Subcutaneous adipose tissue (tissue), 4 donors: ENCODE measurements around the gene PRSS38. TPM values are rescaled to one million over a fixed set of nuclear protein-coding genes. Genes with fewer than 3 reads are reported as not detected.

Experiments
- total RNA-seq, 4 donors: library from RNA; depleted of rRNA; stranded (reverse); fragments of >200 nt; gene quantifications; one replicate each; pipeline ENCODE4 v1.1.0, GENCODE V29; 2016
- TF ChIP-seq, protein P1 (sequence below): fragments of 450-650 bp; IDR thresholded peaks from one replicate; pipeline ENCODE4 v1.5.1; 2016; ENCODE audit warnings: low read depth, mild to moderate bottlenecking, control low read depth, antibody characterized with exemption, moderate library complexity

The PRSS38 gene
- total RNA-seq, 4 donors from 2014 or later = not detected

DNA sequence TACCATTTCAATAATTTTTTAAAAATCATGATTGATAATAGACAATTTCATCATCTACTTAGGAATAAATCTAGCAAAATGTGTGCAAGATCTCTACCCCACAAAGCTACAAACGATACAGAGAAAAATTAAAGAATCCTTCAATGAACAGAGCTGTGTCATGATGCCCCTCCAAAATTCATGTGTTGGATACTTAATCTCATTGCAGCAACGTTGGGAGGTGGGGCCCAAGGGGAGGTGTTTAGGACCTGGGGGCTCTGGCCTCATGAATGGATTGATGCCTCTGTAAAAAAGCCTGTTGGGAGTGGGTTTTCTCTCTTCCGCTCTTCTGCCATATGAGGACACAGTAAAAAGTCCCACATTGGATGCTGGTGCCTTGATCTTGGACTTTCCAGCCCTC, 54.9 kb downstream of the PRSS38 start:
- TF ChIP-seq, protein P1, sequence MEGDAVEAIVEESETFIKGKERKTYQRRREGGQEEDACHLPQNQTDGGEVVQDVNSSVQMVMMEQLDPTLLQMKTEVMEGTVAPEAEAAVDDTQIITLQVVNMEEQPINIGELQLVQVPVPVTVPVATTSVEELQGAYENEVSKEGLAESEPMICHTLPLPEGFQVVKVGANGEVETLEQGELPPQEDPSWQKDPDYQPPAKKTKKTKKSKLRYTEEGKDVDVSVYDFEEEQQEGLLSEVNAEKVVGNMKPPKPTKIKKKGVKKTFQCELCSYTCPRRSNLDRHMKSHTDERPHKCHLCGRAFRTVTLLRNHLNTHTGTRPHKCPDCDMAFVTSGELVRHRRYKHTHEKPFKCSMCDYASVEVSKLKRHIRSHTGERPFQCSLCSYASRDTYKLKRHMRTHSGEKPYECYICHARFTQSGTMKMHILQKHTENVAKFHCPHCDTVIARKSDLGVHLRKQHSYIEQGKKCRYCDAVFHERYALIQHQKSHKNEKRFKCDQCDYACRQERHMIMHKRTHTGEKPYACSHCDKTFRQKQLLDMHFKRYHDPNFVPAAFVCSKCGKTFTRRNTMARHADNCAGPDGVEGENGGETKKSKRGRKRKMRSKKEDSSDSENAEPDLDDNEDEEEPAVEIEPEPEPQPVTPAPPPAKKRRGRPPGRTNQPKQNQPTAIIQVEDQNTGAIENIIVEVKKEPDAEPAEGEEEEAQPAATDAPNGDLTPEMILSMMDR = no peak

DNA sequence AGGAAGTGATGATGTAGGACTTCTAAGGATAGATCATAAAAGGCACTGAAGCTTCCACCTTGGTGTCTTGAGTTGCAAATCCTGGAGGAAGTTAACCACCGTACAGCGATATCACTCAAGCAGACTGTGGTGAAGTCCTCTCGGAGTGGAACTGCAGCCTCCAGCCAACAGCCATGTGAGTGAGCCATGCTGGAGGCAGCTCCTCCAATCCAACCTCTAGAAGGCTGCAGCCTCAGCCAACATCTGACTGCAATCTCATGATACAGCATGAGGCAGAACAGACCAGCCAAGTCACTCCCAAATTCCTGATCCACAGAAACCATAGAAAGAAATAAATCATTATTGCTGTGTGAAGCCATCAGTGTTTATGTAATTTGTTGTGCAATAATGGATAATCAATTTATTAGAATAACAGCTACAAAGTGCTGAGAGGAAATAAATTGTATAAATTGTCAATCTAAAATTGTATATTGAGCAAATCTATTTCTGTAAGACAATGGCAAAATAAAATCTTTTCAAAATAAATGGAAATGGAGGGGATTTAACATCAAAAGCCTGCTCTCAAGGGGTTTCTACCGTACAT, 65.0 kb downstream of the PRSS38 start:
- TF ChIP-seq, protein P1 = no peak

- TF ChIP-seq, protein P1 = no peak
Measured at GRCh38 chr1:227883073-227883520, 67.6 kb downstream of the PRSS38 start.

DNA sequence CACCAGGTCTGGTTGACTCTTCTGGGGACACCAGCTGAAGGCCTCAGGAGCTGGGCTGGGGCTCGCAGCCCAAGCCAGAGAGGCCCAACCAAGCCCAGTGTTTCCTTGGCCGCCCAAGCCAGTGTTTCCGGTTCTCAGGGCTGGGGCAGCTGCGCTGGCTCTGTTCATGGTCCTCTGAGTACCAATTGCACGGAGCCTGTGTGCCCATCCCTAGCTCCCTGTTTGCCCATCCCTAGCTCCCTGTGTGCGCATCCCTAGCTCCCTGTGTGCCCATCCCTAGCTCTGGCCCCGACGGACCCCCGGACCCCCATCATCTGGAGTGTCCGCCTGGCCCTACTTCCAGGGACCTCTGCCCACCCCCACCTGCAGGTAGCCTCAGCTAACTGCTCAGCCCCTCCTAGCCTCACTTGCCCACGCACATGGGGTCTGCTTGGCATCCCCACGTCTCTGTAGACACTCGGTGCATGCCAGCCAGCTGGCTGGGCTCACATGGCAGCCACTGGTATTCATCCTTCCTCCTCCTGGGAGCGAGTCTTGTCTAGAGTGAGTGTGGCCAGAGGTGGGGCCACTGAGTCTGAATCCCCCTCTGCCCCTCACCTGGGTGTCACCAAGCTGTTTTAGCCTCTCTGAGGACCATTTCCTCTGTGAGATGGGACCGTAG, 68.3 kb downstream of the PRSS38 start:
- TF ChIP-seq, protein P1 = no peak

- TF ChIP-seq, protein P1 = no peak
Measured at GRCh38 chr1:227884370-227885134, 69.1 kb downstream of the PRSS38 start.

DNA sequence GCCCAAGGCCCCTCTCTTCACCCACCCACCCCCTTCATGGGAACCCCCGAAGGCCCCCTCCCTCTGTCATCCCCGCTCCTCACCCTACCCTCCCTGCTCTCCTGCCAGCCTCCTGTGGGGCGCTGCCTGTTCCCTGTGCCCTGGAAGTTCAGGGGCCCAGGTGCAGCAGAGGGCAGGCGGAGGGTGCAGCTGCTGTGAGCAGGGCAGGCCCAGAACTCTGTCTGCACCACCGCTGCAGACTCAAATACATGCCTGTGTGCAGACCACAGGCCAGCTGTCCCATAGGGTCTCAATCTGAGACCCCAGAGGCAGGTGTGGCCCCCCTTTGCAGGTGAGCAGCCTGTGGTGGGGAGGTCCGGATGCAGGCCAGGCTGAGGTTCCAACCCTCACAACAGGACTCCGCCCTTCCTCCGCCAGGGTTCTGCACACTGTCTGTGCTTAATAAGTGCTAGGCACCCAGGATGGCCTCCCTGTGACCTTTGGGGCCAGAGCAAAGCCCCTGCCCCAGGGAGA, 69.7 kb downstream of the PRSS38 start:
- TF ChIP-seq, protein P1 = no peak
